ENCODE data around the gene SPTLC1.

Gene SPTLC1

DNA sequence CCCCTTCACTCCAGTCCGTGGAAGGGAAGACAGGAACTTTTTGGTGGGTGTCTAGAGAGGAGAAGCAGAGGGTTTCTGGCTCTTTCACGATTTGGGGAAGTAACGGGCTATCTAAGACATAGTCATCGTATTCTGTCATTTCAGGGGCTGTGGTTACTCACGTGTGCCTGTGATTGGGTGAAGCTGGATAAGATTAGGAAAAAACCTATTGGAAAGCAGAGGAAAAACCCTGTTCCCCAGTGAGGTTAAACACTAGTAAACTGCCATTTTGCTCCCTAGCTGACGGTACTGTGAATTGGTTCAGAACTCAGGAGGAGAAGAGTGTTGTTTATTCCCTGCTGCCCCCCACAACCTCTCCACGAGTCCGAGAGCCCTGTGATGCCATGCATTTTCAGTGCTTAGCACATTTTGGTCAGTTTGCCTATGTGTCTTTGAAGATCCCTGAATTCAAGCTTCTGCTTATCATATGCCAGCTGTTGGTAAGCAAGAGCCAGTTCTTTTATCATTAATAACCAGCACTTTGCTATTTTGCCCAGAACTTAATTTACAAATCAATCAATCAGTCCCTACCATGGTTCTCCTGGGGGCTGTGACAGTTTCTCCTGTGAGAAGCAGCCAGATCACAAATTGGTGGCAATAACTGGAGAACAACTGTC is 120.1 kb downstream of the SPTLC1 start:
- H3K36me3 ChIP-seq (ENCODE audit: insufficient read depth, low read length) = no peaks in the 10 kb centered on the region
- no peaks in the 10 kb centered on the region for H3K27me3 ChIP-seq (ENCODE audit: control insufficient read depth in 1 of 2, insufficient read depth in 2 of 2, low read length in 2 of 2)
- no peak overlapping the region for H3K4me3 ChIP-seq (ENCODE audit: low read depth in 1 of 2, low read length in 2 of 2)
- no peaks in the 10 kb centered on the region for H3K9me3 ChIP-seq (ENCODE audit: low read length)
- no peak overlapping the region for H3K9ac ChIP-seq (ENCODE audit: low read length)
- H3K27ac ChIP-seq (ENCODE audit: low read depth, low read length) = no peak overlapping the region
- H3K4me1 ChIP-seq (ENCODE audit: insufficient read depth, low read length) = no peaks in the 10 kb centered on the region

DNA sequence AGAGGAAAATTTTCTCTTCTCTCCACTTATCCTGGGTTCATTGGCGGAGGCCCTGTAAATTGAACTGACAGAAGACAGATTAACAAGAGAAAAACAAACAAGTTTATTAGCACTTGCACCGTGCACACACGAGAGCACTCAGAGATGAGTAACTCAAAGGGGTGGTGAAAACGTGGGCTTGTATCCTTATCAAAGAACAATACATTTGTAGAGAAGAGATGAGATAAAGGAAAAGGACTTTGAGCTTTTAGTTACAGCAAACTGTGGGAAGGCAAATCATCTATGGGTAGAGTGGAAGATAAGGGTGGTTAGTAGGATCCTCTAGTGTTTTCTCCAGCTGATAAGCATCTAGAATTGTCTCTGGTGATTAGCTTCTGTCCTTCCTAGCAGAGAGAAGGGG is 120.8 kb downstream of the SPTLC1 start:
- H3K9ac ChIP-seq (ENCODE audit: low read length) = no peak overlapping the region
- H3K4me3 ChIP-seq (ENCODE audit: low read depth in 1 of 2, low read length in 2 of 2) = no peak overlapping the region
- no peaks in the 10 kb centered on the region for H3K4me1 ChIP-seq (ENCODE audit: insufficient read depth, low read length)
- no peak overlapping the region for H3K27ac ChIP-seq (ENCODE audit: low read depth, low read length)
- H3K9me3 ChIP-seq (ENCODE audit: low read length) = no peaks in the 10 kb centered on the region
- H3K36me3 ChIP-seq (ENCODE audit: insufficient read depth, low read length) = no peaks in the 10 kb centered on the region
- H3K27me3 ChIP-seq (ENCODE audit: control insufficient read depth in 1 of 2, insufficient read depth in 2 of 2, low read length in 2 of 2) = no peaks in the 10 kb centered on the region

DNA sequence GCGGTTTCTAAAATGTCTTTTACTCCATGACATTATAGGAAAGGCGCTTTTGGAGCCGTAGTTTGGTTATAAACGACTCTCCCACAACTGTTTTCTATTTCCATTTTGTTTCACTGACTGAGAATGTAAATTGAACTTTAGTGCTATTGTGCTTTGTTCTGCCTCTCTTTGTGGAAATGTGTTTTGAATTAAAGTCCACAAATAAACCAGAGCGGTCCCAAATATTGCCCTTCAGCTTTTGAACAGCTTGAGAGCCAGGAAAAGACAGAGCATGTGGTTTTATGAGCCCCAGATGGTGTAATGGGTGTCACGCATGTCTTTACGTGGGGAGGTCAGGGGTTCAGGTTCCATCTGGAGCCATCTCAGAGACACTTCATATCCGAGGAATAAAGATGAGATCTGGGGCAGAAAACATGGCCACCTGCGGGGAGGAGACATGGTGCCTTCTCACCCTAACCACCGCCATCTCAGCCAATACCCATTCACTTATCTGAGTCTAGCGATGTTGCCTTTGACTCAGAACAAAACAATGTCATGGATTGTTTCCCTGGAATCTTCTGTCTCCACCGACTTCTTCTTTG is 122.7 kb downstream of the SPTLC1 start:
- Histone ChIP-seq H3K36me3 (ENCODE audit: insufficient read depth, low read length) (no peaks in the 10 kb centered on the region), H3K27ac (ENCODE audit: low read depth, low read length) (no peak overlapping the region), H3K4me1 (ENCODE audit: insufficient read depth, low read length) (no peaks in the 10 kb centered on the region), H3K27me3 (ENCODE audit: control insufficient read depth in 1 of 2, insufficient read depth in 2 of 2, low read length in 2 of 2) (no peaks in the 10 kb centered on the region), H3K9me3 (ENCODE audit: low read length) (no peaks in the 10 kb centered on the region), H3K9ac (ENCODE audit: low read length) (no peak overlapping the region), H3K4me3 (ENCODE audit: low read depth in 1 of 2, low read length in 2 of 2) (no peak overlapping the region)

DNA sequence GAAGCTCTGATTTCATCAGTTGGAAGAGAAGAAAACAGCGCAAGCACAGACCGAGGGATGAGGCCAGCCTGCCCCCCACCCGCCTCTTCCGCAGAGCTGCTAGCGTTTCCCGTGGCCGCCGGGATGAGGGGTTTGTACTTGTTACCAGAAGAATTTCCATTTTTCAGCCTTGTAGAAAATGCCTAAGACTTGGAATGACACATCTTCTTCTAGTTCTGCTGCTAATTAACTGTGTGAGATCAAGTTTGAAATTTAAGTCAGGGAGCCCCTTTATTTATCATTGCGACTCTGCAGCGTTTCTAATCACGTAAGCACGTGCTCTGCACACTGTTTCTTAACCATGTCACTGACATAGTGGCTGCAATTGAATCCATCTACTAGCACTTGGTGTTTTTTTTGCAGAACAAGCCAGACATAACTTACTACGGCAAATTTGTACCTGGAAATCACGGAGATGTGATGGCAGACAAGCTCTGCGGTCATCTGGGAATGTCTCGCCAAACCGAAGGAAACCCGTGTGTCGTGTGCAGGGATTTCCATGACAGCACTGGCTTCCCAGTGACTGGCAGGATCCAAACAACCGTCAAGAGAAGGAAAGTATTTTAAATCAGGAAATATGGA is 123.4 kb downstream of the SPTLC1 start:
- H3K27me3 ChIP-seq (ENCODE audit: control insufficient read depth in 1 of 2, insufficient read depth in 2 of 2, low read length in 2 of 2) = no peaks in the 10 kb centered on the region
- H3K27ac ChIP-seq (ENCODE audit: low read depth, low read length) = no peak overlapping the region
- no peaks in the 10 kb centered on the region for H3K9me3 ChIP-seq (ENCODE audit: low read length)
- no peak overlapping the region for H3K4me3 ChIP-seq (ENCODE audit: low read depth in 1 of 2, low read length in 2 of 2)
- H3K4me1 ChIP-seq (ENCODE audit: insufficient read depth, low read length) = no peaks in the 10 kb centered on the region
- H3K36me3 ChIP-seq (ENCODE audit: insufficient read depth, low read length) = no peaks in the 10 kb centered on the region
- H3K9ac ChIP-seq (ENCODE audit: low read length) = no peak overlapping the region

DNA sequence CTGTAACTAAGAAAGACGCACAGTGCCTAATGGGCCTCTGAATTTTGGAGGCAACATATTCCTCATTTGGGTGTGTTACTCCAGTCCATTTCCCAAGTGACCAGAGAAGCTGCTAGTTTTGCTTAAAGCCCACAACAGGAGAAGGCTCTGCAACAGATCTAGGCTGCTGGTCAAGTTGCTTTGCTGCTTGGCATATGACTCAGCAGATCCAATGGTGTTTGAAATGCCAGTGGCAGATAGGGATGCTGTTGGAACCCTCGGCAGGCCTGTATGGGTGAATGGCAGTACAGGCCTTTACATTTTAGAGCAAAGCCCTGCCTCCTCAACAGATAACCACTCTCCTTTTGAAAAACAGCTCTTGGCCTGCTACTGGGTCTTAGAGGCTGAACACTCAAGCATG is 129.0 kb downstream of the SPTLC1 start:
- Histone ChIP-seq H3K4me3 (ENCODE audit: low read depth in 1 of 2, low read length in 2 of 2) (no peak overlapping the region), H3K36me3 (ENCODE audit: insufficient read depth, low read length) (no peaks in the 10 kb centered on the region), H3K27ac (ENCODE audit: low read depth, low read length) (no peak overlapping the region), H3K9ac (ENCODE audit: low read length) (no peak overlapping the region), H3K4me1 (ENCODE audit: insufficient read depth, low read length) (no peaks in the 10 kb centered on the region), H3K27me3 (ENCODE audit: control insufficient read depth in 1 of 2, insufficient read depth in 2 of 2, low read length in 2 of 2) (no peaks in the 10 kb centered on the region), H3K9me3 (ENCODE audit: low read length) (no peaks in the 10 kb centered on the region)

DNA sequence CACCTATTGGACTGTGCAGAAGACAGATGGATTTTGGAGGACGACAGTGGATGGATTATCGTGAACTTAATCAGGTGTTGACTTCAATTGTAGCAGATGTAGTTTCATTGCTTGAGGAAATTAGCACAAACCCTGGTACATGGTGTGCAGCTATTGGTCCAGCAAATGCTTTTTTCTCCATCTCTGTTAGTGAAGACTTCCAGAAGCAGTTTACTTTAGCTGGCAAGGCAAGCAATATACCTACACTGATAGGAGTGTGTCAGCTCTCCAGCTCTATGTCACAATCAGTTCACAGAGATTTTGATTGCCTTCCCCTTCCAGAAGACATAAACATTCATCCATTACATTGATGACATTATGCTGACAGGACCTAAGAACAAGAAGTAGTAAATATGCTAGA is 129.5 kb downstream of the SPTLC1 start:
- Histone ChIP-seq H3K9me3 (ENCODE audit: low read length) (no peaks in the 10 kb centered on the region), H3K9ac (ENCODE audit: low read length) (no peak overlapping the region), H3K36me3 (ENCODE audit: insufficient read depth, low read length) (no peaks in the 10 kb centered on the region), H3K27me3 (ENCODE audit: control insufficient read depth in 1 of 2, insufficient read depth in 2 of 2, low read length in 2 of 2) (no peaks in the 10 kb centered on the region), H3K4me3 (ENCODE audit: low read depth in 1 of 2, low read length in 2 of 2) (no peak overlapping the region), H3K4me1 (ENCODE audit: insufficient read depth, low read length) (no peaks in the 10 kb centered on the region), H3K27ac (ENCODE audit: low read depth, low read length) (no peak overlapping the region)

Measured in muscle layer of colon (tissue), 2 donors.